Hepatocyte (in vitro differentiated cells): ENCODE measurements around the gene ARHGAP26.

ENCODE experiments used
- EZH2 ChIP-seq: fragments of 200-600 bp; sonication (generic); IDR thresholded peaks from 2 replicates; pipeline ENCODE4 v1.6.1; 2016; ENCODE audit warnings: antibody characterized with exemption, mild to moderate bottlenecking, borderline replicate concordance
- TF ChIP-seq, protein P1 (sequence below): fragments of 200-600 bp; sonication (generic); IDR thresholded peaks from 2 replicates; pipeline ENCODE4 v1.5.1; 2016; ENCODE audit warnings: antibody characterized with exemption, mild to moderate bottlenecking; ENCODE audit not compliant: poor library complexity

DNA sequence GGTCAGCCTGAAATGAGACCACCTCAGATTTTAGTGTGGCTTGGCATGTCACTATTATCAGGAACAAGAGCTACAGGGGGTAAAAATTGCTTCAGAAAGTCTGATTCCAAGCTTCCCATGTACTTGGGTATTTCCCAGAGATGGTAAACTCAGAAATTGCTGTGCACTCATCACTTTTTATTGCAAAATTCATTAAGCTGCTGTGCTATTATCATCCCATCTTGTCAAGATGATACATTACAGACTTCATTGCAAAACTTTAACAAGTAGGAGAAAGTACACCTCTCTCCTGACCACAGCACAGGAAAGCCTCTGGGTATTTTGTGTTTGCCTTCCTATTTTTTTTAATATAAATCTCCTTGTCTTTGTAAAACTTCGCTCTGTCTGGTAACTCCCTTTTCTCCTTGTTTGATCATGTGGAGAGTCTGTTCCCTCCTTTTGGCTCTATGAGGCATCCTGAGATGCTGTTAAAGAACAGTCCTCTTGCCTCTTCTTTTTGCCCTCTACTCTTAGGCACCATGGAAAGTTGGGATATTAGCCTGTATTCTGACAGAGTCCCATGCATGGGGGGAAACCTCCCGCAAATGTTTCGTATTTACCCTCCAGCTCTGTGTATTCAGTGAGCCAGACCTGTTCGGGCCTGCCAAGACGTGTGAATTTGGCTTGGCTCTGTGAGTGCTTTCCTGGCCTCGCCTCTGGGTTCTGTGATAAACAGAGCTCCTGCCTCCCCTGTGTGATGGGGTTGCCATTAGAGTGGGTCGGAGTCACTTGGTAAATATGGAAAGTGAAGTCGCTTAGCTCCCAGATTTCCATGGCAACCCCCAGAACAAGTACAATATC is 372.6 kb downstream of the ARHGAP26 start:
- TF ChIP-seq, protein P1, sequence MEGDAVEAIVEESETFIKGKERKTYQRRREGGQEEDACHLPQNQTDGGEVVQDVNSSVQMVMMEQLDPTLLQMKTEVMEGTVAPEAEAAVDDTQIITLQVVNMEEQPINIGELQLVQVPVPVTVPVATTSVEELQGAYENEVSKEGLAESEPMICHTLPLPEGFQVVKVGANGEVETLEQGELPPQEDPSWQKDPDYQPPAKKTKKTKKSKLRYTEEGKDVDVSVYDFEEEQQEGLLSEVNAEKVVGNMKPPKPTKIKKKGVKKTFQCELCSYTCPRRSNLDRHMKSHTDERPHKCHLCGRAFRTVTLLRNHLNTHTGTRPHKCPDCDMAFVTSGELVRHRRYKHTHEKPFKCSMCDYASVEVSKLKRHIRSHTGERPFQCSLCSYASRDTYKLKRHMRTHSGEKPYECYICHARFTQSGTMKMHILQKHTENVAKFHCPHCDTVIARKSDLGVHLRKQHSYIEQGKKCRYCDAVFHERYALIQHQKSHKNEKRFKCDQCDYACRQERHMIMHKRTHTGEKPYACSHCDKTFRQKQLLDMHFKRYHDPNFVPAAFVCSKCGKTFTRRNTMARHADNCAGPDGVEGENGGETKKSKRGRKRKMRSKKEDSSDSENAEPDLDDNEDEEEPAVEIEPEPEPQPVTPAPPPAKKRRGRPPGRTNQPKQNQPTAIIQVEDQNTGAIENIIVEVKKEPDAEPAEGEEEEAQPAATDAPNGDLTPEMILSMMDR = no peak
- no peak for TF ChIP-seq EZH2
